CD4-positive, alpha-beta T cell treated with Interleukin-21 for 1 hour (primary cell): Measurements from ENCODE around the gene EIF4E3.

Source experiments
- DNase-seq: peaks from one replicate; pipeline ENCODE4 v3.0.0-alpha.2; 2020

Gene EIF4E3

GRCh38 chr3:71684757-71685386 is 40.3 kb downstream of the EIF4E3 start:
- no peak for DNase-seq

DNA sequence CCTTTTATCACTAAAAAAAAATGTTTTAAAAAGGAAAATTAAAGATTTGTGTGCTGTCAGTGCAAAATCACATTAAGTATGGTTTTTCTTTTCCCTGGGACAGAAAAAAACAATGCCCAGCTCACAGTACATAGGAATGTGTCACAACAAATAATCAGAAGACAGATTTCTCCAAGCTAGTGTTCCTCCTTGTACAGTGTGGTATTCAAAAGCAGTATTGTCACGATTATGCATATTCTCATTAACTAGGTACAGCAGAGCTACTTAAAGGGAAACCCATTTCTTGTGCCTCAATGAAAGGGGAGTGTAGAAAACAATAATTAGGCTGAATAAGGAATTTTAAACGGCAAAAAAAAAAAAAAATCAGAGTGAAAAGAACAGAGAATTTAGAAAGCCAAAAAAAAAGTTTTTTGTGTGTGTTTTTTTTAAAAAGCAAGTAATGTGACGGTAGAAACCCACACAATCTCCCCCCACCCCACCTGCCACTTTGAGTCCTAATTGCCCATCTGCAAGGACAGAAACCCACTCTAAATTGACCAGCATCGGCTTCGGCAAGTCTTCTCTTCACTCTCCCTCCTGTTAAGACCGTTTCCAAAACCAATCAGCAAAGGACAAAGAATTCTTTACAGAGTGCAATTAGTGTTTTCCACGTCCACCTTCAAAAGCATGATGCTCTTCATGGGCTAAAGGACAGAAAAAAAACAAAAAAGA is 41.0 kb downstream of the EIF4E3 start:
- no peak for DNase-seq

DNA sequence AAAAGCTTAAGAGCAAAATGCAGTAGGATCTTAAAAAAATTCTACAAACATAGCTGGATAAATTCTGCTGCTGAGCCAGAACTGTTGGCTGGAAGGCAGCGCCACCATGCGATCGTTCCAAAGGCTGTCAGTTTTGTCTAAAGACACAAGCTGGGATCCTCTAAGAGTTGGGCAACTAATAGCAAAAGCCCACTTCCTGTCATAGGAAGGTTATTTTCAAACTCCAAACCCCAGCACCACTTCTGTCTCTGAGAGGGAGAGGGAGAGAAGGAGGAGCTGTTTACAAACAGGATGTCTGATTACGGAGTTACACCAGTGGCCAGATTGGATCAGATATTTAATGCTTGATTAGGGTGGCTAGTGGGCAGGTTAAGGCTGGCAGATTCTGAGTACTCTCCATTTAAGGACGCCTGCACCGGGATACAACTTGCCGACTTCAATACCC is 44.0 kb downstream of the EIF4E3 start:
- DNase-seq, result peak; percentile 17

DNA sequence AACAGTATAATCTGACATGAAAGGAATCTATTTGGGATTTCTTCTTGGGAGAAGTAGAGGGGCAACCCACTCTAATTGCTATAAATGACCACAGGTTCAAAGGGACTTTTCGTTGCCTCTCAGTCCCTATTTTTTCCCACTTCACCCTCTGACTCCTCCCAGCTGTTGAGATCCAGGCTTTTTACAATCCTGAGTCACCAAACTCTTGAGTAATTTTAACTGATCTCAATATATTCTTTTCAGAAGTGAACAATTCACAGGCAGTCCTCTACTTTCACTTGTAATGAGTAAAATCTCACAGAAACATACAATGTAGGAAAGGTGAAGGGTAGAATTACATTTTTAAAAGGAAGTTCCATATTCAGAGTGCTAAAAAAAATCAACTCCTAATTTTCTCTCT is 44.6 kb downstream of the EIF4E3 start:
- DNase-seq, result no peak

DNA sequence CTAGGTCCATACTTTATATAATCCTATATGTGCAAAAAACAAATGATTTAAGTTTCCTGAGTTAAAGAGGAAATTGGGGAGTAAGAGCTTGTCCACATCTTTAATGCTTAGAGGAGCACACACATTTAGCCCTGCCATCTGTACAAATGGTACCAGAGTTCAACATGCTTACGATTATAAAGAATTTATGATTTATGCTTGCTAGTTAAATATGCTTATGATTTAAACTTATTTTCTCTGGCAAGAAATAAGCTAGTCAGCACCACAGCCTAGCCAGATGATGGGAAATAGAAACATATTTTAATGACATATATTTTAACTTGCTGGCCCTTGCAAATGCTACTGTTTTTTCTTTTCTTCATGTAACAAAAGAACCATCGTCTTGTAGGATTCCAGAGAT is 48.3 kb downstream of the EIF4E3 start:
- DNase-seq, result no peak

DNA sequence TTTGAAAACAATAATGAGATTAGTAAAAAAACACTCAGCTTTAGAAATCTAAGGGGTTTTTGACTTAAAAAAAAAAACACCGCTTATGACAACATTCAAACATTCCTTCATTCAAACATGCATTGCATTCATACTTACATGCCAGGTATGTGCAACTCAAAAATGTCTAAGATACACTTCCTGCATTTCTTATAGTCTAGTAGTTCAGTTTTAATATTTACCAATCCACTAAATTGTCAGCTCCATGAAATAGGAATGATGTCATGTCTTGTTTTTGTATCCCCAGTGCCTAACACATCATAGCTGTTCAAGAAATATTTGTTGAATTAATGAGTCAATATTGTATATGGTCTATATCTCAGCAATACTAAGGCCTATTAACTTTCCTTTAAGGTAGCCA is 51.7 kb downstream of the EIF4E3 start:
- DNase-seq, result no peak

GRCh38 chr3:71672807-71673206 is 52.4 kb downstream of the EIF4E3 start:
- no peak for DNase-seq

GRCh38 chr3:71672340-71672739 is 52.9 kb downstream of the EIF4E3 start:
- DNase-seq, result no peak

- no peak for DNase-seq
These were observed 53.9 kb downstream of the EIF4E3 start for GRCh38 chr3:71671216-71671845.

- no peak for DNase-seq
These were observed 62.6 kb downstream of the EIF4E3 start for GRCh38 chr3:71662568-71662967.

DNA sequence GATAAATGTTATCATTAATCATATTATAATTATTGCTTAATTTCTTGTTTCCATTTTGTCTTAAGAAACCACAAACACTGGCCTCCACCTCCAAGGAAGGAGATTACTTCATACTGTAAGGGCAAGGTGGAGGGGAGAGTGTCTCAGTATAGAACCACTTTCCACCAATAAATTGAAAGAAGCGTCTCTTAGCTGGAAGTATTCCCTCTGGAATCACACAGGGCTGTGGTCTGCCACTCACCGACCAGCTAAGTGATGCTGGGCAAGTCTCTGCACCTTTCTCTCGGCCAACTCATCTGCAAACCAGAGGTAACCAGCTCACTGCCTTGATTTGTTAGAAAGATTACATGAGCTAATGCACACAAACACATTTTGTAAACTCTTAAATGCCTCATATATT is 63.1 kb downstream of the EIF4E3 start:
- DNase-seq, result no peak

GRCh38 chr3:71659864-71660591 is 65.2 kb downstream of the EIF4E3 start:
- no peak for DNase-seq

GRCh38 chr3:71657831-71658530 is 67.2 kb downstream of the EIF4E3 start:
- no peak for DNase-seq

GRCh38 chr3:71655061-71655460 is 70.1 kb downstream of the EIF4E3 start:
- no peak for DNase-seq

DNA sequence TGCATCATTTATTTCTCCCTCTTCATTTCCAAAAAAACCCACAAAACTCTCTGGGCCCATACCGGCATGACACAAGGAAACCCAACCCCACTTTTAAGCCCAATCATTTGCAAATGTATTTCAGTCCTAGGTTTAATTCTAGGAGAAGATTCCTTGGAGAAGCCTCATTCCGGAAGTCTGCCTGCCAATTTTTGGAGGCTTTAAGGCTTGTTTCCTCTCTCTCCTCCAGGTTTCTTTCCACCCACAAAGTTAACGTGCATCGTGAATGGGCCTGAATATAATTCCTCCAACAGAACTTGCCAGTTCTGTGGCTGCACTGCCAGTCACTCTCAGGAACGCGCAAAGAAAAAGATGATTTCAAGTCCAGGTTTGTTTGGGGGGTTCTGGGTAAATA is 71.8 kb downstream of the EIF4E3 start:
- DNase-seq, result no peak

DNA sequence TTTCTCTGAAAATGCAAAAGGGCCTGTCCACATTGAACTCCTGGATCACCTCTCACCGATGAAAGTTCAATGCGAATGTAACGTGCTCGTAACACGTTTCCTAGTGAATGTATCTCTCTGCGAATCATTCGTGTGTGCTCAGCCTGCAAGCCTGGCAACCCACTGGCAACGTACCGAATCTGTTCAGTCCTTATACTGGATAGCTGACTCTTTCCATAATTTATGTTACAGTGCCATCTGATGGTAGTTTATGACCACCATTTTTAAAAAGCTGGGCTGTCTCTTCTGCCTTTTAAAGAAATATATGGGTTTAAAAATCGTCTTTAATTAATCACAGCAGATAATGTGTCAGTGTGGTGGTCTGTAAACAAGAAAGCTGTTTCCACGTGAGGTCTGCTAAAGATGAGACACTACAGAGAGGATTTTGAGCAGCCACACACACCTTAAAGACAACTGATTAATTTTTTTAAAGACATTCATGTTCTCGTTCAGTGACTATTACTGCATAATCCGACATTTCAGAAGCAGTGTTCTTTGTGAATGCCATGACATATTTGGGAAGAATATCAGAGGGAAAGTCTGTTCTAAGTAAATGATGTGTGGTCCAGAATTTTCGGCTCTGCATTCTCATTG is 72.3 kb downstream of the EIF4E3 start:
- peak; percentile 17 for DNase-seq

DNA sequence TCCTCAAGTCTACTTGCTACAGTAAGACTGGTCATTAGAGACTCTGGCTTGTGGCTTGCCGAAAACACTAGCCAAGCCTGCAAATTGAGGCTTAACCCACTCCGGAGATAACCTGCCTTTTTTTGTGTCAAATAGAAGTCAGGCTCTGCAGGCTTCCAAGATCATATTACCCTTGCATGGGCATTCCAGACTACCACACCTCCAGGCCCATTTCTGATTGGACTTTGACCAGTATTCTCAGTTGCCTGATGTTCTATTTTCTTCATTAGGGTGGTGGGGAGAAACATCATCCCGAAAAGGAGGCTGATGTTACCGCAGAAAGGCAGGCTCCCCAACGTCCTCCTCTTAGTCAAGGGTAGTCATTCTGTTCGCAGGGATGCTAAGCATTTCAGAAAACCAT is 73.6 kb downstream of the EIF4E3 start:
- DNase-seq, result no peak

- no peak for DNase-seq
These were observed 74.8 kb downstream of the EIF4E3 start for GRCh38 chr3:71650372-71650771.

- no peak for DNase-seq
These were observed 75.4 kb downstream of the EIF4E3 start for GRCh38 chr3:71649757-71650156.

GRCh38 chr3:71647751-71648150 is 77.5 kb downstream of the EIF4E3 start:
- no peak for DNase-seq

DNA sequence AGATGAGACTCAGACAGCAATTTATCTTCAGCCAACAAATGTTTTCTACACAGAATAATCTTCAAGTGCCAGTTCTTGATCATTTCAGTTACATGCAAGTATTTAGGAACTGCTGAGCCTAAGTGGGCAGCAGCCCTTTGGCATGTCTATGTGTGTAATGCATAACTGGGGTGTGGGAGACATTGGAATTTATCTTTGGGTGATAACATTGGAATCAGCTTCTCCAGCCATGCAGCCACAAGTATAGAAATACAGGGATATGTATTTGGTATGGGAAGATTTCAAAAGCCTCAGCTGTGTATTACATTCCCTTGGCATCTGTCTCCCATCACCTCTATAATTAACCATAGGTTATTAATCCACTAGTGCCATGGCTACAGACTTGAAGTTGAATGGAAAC is 78.2 kb downstream of the EIF4E3 start:
- no peak for DNase-seq

- no peak for DNase-seq
These were observed 80.1 kb downstream of the EIF4E3 start for GRCh38 chr3:71645140-71645539.

DNA sequence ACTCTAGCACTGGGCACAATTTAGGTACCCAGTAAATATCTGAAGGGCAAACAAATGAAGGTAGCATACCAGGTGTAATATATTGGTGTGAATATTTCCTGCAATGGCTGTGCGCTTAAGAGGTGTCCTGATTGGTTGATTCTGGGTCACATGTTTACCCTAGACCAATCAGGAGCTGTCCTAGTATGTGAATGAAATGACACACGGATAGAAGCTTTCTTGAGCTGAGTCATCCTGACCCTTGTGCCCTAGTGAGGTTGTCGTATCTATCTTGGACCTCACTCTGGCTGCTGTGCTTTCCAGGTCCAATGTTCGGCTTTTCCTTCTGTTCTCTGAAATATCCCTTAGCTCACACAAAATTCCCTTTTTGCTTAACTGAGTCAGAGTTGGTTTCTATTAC is 83.5 kb downstream of the EIF4E3 start:
- DNase-seq, result no peak
